MCF 10A (cell line): ENCODE data around the gene LYSMD3. TPM values are rescaled to one million over a fixed set of nuclear protein-coding genes. Genes with fewer than 3 reads are reported as not detected.

Source experiments
- BruUV-seq: library from RNA; stranded (reverse); fragments of 400-500 nt; replicated peaks from 2 replicates; lab custom pipeline; 2021; lab: Mats Ljungman, UMichigan
- CTCF ChIA-PET: fragments of 300-600 bp; sonication (Branson Sonifier 250); formaldehyde crosslinking; extraction: SDS; loops from one replicate; lab custom pipeline; 2021; ENCODE audit warnings: antibody characterized with exemption, inconsistent platforms; lab: Yijun Ruan, JAX
- POLR2A ChIA-PET: fragments of 300-600, 350-650 bp; sonication (Branson Sonifier 250); formaldehyde crosslinking; extraction: SDS; loops from one replicate; lab custom pipeline; 2020; ENCODE audit warnings: antibody characterized with exemption, inconsistent platforms; lab: Yijun Ruan, JAX
- DNase-seq: peaks from one replicate; pipeline ENCODE4 v3.0.0-alpha.2; 2018; ENCODE audit not compliant: unreplicated experiment
- H3K27ac Mint-ChIP-seq: one replicate; pipeline ENCODE4 v1.8.0; 2022; ENCODE audit warnings: mild to moderate bottlenecking, low read depth, mixed read lengths; ENCODE audit not compliant: unreplicated experiment
- H3K27me3 Mint-ChIP-seq: one replicate; pipeline ENCODE4 v1.8.0; 2022; ENCODE audit warnings: mixed read lengths; ENCODE audit not compliant: insufficient read depth, unreplicated experiment
- H3K36me3 Mint-ChIP-seq: one replicate; pipeline ENCODE4 v1.8.0; 2022; ENCODE audit warnings: mild to moderate bottlenecking, moderate library complexity, mixed read lengths; ENCODE audit not compliant: insufficient read depth, unreplicated experiment
- H3K4me1 Mint-ChIP-seq: one replicate; pipeline ENCODE4 v1.8.0; 2022; ENCODE audit warnings: mixed read lengths; ENCODE audit not compliant: insufficient read depth, unreplicated experiment
- H3K4me3 Mint-ChIP-seq: one replicate; pipeline ENCODE4 v1.8.0; 2022; ENCODE audit warnings: mild to moderate bottlenecking, moderate library complexity, mixed read lengths; ENCODE audit not compliant: unreplicated experiment
- H3K9me3 Mint-ChIP-seq: one replicate; pipeline ENCODE4 v1.8.0; 2022; ENCODE audit warnings: mixed read lengths; ENCODE audit not compliant: unreplicated experiment
- CTCF ChIP-seq: fragments of 200-600 bp; IDR thresholded peaks from one replicate; pipeline ENCODE4 v1.8.0; 2022; ENCODE audit warnings: antibody characterized with exemption, mild to moderate bottlenecking; ENCODE audit not compliant: unreplicated experiment
- intact Hi-C: fragments of 100-400 bp; cut with micrococcal nuclease; formaldehyde crosslinking; loops from 2 replicates; pipeline ENCODE4 v1.14.1; 2022
- total RNA-seq: library from RNA; stranded (reverse); gene quantifications from 2 replicates; pipeline ENCODE4 v1.2.3, GENCODE V29; 2022

LYSMD3 gene
- total RNA-seq, 1 experiment from 2014 or later: 27.4 TPM

DNA sequence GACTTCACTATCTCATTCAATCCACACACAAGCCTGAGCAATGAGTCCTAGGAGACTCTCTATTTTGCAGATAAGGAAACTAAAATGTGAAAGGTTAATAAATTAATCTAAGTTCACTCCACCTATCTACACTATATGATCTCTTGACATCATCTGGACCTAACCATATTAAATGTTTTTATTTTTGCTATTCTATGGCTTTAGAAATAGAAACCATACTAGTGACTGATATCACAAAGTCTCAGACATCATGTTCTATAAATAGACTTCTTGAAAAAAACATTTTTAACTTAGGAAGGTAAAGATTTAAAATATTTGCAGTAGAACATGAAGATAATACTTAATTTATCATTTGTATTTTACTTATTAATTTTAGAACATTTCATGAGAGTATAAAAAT lies 19.8 kb upstream of the LYSMD3 start:
- ChIA-PET POLR2A (no interaction called here), CTCF (no interaction called here)
- Mint-ChIP-seq H3K27ac (no peak overlapping the region), H3K4me1 (no peaks in the 10 kb centered on the region), H3K4me3 (no peak overlapping the region), H3K36me3 (no peaks in the 10 kb centered on the region), H3K27me3 (peaks cover 91% of the 10 kb centered on the region), H3K9me3 (no peaks in the 10 kb centered on the region)
- intact Hi-C loops: no loop called here
- DNase-seq: no peak
- TF ChIP-seq CTCF: no peak
- no TSS peak for BruUV-seq

DNA sequence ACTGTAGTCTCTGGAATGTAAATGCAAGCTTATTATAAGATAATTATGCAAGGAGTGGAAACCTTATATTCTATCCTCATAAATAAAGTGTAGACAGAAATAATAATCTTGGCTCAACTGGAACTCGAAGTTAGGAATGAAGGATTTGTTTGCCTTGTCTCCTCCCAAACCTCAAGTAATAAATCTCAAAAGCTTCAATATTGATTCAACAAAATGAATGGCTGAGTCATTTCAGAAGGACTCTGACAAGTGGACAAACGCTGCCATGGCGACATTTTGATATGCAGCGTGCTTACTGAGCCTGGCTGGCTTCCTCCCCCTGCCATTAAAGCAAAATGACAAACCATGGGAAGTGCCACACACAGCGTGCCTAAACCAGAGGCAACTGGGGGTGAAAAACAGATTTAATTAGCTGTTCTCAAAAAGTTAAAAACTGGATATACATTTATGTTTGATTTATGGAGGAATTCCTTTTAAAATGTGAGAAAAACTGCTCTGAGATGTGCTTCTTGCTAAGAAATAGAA lies 18.7 kb upstream of the LYSMD3 start:
- no peaks in the 10 kb centered on the region for H3K9me3 Mint-ChIP-seq
- POLR2A ChIA-PET: no interaction called here
- no peaks in the 10 kb centered on the region for H3K4me1 Mint-ChIP-seq
- no peak for DNase-seq
- H3K27ac Mint-ChIP-seq: no peak overlapping the region
- H3K4me3 Mint-ChIP-seq: no peak overlapping the region
- no peaks in the 10 kb centered on the region for H3K36me3 Mint-ChIP-seq
- BruUV-seq: no TSS peak
- CTCF ChIA-PET: interaction anchor here (0.6 kb wide), 1 partner anchor 161 kb away, joined by 3 read pairs; no protein-coding TSS in a partner anchor
- no peak for TF ChIP-seq CTCF
- peaks cover 89% of the 10 kb centered on the region for H3K27me3 Mint-ChIP-seq
- intact Hi-C loops: no loop called here

- no TSS peak for BruUV-seq
- CTCF ChIA-PET: interaction anchor here (0.6 kb wide), 2 partner anchors 58 to 160 kb away, joined by 3 read pairs; no protein-coding TSS in a partner anchor
- H3K27ac Mint-ChIP-seq: no peak overlapping the region
- POLR2A ChIA-PET: no interaction called here
- DNase-seq: no peak
- peaks cover 89% of the 10 kb centered on the region for H3K27me3 Mint-ChIP-seq
- H3K4me1 Mint-ChIP-seq: no peaks in the 10 kb centered on the region
- intact Hi-C loops: no loop called here
- no peak overlapping the region for H3K4me3 Mint-ChIP-seq
- H3K9me3 Mint-ChIP-seq: no peaks in the 10 kb centered on the region
- H3K36me3 Mint-ChIP-seq: no peaks in the 10 kb centered on the region
- TF ChIP-seq CTCF: no peak
Measured at GRCh38 chr5:90547072-90547536, 17.7 kb upstream of the LYSMD3 start.

GRCh38 chr5:90546216-90546837 lies 16.9 kb upstream of the LYSMD3 start:
- Mint-ChIP-seq H3K4me1 (no peaks in the 10 kb centered on the region), H3K4me3 (no peak overlapping the region), H3K36me3 (no peaks in the 10 kb centered on the region), H3K9me3 (no peaks in the 10 kb centered on the region), H3K27ac (no peak overlapping the region), H3K27me3 (peaks cover 89% of the 10 kb centered on the region)
- intact Hi-C loops: no loop called here
- POLR2A ChIA-PET: interaction anchor here (0.5 to 1.3 kb wide), 2 partner anchors 10 to 146 kb away, joined by 3 read pairs; no protein-coding TSS in a partner anchor
- CTCF ChIA-PET: interaction anchor here (1.1 kb wide), 1 partner anchor 58 kb away, joined by 4 read pairs; no protein-coding TSS in a partner anchor
- TF ChIP-seq CTCF: no peak
- no peak for DNase-seq
- no TSS peak for BruUV-seq
